OCI-LY1 (cell line): Measurements from ENCODE around the gene SPDYE3.
"Not testable (repeated sequence)": the region's sequence is repeated elsewhere in the genome, so short reads cannot be mapped to it uniquely, and the experiment has no call there.

Source experiments
- CTCF ChIP-seq: fragments of 200-600 bp; sonication (generic), shearing (Covaris generic); IDR thresholded peaks from 2 replicates; pipeline ENCODE4 v1.5.1; 2017; ENCODE audit warnings: mild to moderate bottlenecking, antibody characterized with exemption, low read length, moderate library complexity, mixed read lengths
- EZH2 ChIP-seq: fragments of 200-600 bp; sonication (generic), shearing (Covaris generic); IDR thresholded peaks from 2 replicates; pipeline ENCODE4 v1.8.0; 2017; ENCODE audit warnings: borderline replicate concordance, mixed run types, mild to moderate bottlenecking, antibody characterized with exemption, low read length, moderate library complexity, mixed read lengths

- not testable (repeated sequence) for TF ChIP-seq CTCF, EZH2
Measured at GRCh38 chr7:100282069-100282608, 25.4 kb upstream of the SPDYE3 start.
